DOHH2 (cell line): ENCODE results near the gene HNF1A.
"Not testable (repeated sequence)": the region's sequence is repeated elsewhere in the genome, so short reads cannot be mapped to it uniquely, and the experiment has no call there.

ENCODE experiments used
- CTCF ChIP-seq: fragments of 200-600 bp; sonication (generic); IDR thresholded peaks from one replicate; pipeline ENCODE4 v1.5.1; 2014; ENCODE audit warnings: antibody characterized with exemption, mild to moderate bottlenecking, low read depth, low read length; ENCODE audit not compliant: poor library complexity, severe bottlenecking
- EZH2phosphoT487 ChIP-seq: fragments of 200-600 bp; sonication (generic); IDR thresholded peaks from 2 replicates; pipeline ENCODE4 v1.6.1; 2017; ENCODE audit warnings: borderline replicate concordance, mild to moderate bottlenecking, antibody characterized with exemption, low read length, moderate library complexity, mixed read lengths

- not testable (repeated sequence) for TF ChIP-seq CTCF, EZH2phosphoT487
Observed at GRCh38 chr12:121047400-121047799, 69.1 kb downstream of the HNF1A start.
